GM21447 (cell line): Measurements from ENCODE around the gene TMEM168.
"Not testable (repeated sequence)": the region's sequence is repeated elsewhere in the genome, so short reads cannot be mapped to it uniquely, and the experiment has no call there.

ENCODE experiments used
- ATAC-seq: cut with Tn5 transposase; IDR thresholded peaks from one replicate; pipeline ENCODE4 v1.9.1; 2021; ENCODE audit not compliant: unreplicated experiment

Gene TMEM168

DNA sequence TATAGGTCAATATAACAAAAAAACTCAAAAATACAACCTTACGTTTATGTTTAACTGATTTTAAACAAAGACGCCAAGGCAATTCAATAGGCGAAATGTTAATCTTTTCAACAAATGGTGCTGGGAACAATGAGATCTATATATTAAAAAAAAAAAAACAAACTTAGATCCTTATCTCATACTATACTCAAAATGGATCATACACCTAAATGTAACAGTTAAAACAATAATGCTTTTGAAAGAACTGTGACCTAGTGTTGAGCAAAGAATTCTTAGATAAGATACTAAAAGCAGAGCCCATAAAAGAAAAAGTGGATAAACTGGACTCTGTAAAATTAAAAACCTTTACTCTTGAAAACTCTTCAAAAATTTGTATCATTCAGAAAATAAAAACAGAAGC lies 8.6 kb downstream of the TMEM168 start:
- no peak for ATAC-seq

DNA sequence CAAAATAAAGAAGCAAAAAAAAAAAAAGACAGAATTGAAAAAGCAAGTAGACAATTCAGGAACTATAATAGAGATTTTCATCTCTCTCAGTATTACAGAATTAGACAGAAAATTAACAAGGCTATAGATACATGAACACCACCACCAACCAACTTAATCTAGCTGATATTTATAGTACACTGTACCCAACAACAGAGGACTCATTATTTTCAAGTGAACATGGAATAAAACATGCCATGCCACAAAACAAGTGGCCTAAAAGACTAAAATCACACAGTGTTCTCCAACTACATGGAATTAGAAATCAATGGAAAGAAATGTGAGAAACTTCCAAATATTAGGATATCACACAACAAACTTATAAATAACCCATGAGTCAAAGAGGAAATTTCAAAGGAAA lies 9.1 kb downstream of the TMEM168 start:
- no peak for ATAC-seq

DNA sequence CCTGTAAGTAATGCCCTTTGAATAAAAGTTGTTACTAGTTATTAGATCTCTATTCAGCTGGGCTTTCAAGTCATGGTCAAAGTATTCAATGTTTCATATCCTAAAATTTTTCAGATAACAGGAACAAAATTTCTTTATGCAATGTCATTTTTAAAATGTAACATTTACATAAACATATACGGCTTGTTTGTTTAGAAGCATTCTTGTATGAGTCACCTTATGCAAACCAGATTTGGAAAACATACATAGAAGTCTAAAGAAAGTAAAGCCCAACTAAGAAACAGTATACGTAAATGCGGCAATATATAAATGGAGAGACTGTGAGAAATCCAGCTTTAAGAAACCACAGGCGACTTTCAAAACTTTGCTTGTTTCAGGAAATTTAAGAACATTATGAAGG lies 10.5 kb downstream of the TMEM168 start:
- no peak for ATAC-seq

DNA sequence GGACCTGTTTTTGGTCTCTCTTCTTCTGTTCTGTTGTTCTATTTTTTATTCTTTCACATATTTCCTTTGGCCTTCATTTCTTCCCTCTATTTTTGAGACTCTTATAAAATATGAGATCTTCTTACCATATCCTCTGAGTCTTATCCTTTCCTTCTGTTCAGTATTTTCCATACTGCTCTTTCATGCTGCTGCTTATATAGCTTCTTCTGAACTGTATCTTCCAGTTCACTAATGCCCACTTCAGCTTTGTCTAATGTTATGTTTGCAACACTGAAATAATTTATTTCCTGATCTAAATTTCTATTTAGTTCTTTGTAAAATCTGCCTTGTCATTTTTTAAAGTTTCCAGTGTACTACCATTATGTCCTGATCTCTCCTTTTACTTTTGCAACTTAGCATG lies 12.8 kb downstream of the TMEM168 start:
- ATAC-seq: no peak

DNA sequence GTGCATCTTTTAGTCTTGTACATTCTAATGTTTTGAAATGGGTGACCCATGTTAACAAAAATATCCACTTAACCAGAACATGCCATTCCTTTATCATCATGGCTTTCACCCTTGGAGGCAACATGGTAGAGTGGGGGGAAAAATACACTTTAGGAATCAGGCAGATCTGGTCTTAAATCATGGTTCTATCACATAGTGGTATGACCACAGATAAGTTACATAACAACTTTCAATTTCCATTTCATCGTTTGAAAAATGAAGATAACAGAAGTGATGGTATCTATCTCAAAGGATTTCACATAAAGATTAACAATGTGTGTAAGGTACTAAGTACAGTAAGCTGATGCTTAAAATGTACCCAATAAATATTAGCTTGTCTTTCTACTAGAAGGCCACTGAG lies 19.0 kb downstream of the TMEM168 start:
- no peak for ATAC-seq

DNA sequence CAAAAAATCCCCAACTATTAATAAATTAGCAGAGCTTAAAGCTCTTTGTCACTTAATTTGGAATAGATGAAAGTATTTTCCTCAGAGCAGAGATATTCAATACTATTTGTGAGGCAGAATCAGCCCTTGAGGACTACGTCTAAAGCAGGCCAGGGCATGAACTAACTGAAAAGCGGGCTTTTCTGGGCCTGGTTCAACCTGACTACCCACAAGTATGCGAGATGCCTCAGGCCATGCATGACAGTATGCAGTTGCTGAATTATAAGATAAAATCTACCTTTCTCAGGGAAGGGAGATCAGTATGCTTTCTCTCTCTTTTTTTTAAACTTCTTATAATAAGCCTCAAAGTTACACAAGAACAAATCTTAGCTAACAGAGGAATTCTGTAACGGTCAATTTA lies 20.1 kb downstream of the TMEM168 start:
- no peak for ATAC-seq

DNA sequence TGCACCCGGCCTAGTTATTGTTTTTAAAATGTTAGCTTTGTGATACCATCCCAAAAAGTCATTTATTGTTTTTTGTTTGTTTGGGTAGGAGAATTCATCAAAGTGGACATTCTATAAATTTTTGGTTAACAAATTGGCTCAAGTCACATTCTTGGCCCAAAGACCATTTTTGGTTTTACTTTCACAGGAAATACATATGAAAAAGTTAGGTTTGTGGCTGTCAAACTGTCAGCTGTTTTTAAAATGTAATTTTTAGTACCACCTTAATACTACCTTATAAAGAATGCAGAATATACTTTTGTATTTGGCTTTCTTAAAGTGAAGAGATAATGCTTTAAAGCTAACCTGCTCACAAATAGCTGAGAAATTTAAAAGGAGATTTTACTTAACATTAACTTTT lies 25.1 kb downstream of the TMEM168 start:
- peak; percentile 55 for ATAC-seq

DNA sequence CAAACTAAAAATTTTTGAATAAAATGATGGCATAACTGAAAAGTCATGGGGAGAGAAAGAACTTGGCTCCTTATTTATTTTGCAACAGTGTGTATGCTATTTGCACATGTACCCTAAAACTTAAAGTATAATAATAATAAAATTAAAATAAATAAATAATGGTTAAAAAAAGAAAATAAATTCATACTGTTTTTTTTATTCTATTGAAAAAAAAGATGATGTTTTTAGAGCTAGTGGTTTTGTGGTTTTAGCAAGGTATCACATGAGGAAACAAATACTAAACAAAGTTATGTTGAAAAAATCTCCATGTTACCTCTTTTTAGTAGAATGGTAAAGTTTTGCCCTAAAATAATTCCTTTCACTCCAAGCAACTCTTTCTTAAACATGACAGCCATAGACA lies 26.2 kb downstream of the TMEM168 start:
- no peak for ATAC-seq

DNA sequence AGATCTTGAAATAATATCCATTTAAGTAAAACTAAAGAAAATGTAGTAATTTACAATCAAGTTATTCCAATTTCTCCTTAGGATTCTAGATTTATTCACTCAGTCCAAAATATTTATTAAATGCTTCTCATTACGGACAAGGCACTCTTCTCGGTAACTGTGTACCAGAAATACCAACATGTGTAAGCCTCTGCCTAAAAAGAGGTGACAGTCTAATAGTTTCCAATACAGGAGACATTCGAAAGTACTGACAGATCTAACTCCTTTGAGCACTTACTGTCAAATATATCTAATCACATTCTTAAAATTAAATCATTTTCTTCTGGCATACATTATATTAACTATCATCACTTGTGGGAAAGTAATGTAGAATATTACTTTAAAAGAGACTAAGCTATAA lies 26.9 kb downstream of the TMEM168 start:
- no peak for ATAC-seq

DNA sequence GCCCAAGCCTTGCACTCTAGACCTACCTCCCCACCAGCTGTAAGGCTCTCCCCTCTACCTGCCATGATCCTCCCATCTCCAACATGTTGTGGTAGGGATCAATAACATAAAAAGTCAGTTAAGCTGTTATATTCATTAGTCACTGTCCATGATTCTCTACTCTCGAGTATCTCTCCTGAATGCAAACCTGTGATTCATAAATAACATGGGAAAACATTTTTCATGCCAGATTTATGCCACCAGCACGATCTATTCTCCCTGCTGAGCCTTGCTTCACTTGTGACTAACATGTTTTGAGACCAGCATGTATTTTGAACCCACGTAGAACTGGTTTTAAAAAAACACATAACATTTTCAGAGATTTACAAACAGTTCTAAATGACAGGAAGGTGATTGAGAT lies 30.3 kb downstream of the TMEM168 start:
- no peak for ATAC-seq

DNA sequence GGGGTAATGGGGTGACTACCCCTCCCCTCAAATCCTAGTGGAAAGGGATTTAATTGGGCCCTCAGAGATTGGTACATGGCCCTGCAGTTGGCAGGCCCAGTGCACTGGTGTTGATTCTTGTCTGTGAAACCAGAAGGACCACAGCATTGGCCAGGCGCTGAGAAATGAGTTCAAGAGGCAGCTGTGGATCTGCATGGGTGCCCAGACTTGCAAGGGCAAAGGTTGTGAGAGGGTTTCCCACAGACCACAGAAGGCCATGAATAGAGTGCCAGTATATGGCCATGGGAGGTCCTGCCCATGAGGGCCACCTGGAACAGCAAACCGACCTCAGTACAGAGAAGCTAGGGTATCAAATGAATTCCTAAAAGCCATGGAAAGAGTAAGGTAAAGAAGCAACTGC lies 32.9 kb downstream of the TMEM168 start:
- no peak for ATAC-seq

DNA sequence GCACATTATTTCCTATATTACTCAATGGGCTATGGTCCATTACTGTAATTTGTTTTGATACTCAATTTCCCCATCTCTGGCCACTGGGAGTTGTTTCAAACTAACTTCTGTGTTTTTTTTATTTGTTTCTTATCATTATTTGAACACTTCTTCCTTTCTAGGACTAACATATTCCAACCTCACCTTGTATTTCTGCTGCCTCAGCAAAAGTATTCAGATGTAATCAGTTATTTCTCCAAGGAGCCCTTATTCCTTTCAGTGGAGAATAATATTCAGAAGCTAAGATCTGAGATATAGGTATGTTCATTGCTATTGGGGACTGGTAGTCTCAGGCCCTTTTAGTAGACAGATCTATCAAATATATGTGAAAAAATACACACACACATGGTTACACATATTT lies 36.9 kb downstream of the TMEM168 start:
- no peak for ATAC-seq

DNA sequence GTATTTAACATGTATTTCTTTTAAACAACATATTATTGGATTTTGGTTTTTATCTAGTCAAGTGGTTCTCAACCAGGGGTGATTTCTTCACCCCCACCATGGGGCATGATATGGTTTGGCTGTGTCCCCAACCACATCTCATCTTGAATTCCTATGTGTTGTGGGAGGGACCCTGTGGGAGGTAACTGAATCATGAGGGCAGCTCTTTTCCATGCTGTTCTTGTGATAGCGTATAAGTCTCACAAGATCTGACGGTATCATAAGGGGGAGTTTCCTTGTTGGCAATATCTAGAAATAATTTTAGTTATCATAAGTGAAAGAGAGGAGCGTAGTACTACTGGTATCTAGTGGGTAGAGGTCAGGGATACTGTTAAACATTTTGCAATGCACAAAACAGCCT lies 37.6 kb downstream of the TMEM168 start:
- ATAC-seq: no peak

DNA sequence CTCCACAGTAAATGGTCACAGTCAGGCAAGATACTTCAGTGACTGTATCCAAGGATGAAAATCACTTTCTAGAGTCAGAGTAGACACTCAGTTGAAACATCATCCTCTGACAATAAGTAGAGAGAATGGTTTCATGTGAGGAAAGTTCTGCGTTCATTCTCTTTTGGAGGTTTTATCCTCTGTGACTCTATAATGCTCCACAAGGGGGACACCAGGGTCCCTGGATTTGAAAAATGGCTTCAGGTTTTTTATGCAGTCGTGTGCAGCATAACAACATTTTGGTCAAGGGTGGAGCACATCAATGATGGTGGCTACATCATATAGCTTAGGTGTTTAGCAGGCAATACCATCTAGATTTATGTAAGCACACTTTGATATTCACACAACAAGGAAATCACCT lies 40.4 kb downstream of the TMEM168 start:
- no peak for ATAC-seq

DNA sequence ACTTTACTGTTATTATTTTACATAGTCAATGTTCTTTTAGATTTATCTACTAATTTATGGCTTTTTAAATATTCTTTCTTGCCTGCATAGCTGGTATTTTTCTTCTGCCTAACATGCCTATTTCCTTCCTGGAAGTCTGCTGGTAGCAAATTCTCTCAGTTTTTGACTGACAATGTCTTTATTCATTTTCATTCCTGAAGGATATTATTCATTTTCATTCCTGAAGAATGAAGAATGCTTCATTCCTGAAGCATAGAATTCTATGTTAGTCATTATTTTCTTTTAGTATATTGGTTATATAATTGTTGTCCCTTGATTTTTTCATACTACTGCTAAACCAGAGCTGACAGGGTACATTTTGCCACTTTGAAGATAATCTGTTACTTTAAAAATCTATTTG lies 41.8 kb downstream of the TMEM168 start:
- no peak for ATAC-seq

DNA sequence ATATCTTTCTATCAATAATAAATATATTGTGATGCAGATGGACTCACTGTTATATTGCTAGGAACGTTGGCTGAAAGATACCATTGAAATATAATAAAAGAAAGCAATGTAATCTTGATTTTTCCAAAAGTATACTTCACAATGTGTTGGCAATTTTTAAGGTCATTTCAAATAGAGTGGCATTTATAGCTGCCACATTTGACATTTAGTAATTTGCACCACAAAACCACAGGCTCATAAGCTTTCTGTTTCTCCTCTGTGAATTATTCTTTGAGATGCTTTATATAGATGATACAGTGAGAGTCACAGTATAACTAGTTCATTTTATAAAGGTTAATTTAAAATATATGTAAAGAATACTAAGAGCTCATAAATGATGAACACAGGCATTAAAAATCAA lies 44.6 kb downstream of the TMEM168 start:
- no peak for ATAC-seq

DNA sequence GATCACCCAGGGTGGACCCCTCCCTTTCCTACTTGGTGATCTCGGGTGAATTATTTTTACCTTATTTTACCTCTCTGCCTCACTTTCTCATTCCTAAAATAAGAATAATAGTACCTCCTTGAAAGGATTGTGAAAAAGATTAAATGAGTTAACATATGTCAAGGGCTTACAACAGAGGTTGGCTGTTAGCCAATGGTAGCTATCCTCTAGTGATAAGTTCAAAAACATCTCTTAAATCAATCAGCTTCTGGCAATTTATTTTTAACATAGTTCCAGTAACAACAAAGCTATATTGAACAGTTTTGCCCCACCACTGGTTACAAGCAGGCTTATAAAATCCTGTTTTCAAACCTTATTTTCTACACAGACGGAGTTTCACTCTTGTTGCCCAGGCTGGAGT lies 45.4 kb downstream of the TMEM168 start:
- ATAC-seq: no peak

DNA sequence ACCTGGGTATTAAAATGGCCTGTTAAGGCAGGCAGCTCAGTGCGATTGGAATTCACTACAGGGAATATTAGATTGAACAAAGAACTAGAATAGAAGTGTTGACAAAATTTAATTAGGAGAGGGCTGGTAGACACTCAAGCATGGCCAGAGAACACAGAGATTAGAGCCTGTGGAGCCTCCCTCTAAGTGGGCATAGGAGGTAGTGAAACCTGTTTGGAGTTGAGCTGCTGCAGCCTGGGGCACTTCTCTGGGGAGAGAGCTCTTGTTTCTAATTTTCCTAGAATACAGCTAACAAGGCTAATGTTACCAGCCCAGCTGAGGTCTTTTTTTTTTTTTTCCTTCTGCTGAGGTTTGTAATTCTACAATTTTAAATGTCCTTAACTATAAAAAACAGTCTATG lies 46.4 kb downstream of the TMEM168 start:
- no peak for ATAC-seq

DNA sequence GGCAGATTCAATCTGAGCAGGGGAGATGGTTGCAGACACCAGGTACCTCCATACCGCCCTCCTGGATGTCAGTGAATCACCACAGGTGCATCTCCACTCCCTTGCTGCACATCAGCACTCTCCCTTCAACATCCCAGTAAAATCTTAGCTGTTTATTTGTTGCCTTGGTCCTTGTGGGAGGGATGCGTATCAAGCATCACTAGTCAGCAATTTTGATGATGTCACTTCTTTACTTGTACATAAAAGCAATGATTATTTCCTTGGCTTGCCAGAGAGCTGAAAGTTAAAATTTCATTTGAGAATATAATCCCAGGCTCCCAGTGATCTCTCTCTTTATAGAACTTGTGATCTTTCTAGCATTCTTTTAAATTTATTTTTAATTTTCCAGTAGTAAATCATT lies 49.5 kb downstream of the TMEM168 start:
- no peak for ATAC-seq

DNA sequence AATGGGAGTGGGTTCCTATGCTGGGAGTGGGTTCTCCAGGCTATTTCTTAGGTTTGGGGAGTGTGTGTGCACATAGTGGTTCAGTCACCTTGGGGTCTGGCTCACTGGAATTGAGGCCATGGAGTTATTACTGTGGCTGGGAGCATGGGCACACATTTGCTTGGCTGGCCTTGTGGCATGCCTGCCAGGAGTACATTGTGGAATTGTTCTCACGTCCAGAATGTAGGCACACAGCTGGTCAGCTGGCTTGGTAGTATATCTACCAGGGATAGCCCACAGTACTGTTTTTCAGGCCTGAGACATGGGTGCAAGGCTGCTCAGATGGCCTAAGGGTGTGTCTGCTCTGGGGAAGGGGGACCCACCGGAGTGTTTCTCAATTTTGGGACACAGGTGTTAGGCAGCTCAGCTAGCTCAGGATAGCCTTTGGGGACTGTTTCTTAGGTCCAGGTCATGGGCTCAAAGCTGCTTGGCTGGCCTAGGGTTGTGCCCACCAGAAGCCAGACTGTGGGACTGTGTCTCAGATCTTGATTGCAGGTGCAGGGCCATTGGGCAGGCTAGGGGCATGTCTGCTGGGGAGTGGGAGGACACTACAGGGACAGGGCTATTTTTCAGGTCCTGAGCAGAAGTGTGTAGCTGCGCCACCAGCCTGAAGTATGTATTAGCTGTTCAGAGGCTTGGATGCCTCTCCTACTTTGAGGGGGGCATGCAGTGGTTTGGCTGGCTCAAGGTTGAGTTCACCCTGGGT lies 50.6 kb downstream of the TMEM168 start:
- no peak for ATAC-seq

DNA sequence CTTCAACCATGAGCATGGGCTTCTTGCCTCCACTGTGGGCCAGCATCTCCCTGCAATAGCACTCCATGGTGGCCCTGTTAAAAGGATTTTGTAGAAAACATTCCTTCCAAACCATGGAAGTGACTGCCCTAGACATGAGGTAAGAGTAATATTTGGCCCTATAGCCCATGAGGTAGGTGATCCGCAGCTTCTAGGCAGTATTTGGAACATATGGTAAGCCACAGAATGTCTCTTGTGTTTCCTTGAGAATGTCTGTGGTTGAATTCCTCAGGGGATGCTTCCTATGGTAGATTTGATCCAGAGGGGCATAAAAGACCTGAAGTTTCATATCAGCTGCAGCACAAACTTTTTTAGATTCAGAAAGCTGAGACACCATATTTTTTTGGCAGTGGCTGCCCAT lies 54.9 kb downstream of the TMEM168 start:
- no peak for ATAC-seq

DNA sequence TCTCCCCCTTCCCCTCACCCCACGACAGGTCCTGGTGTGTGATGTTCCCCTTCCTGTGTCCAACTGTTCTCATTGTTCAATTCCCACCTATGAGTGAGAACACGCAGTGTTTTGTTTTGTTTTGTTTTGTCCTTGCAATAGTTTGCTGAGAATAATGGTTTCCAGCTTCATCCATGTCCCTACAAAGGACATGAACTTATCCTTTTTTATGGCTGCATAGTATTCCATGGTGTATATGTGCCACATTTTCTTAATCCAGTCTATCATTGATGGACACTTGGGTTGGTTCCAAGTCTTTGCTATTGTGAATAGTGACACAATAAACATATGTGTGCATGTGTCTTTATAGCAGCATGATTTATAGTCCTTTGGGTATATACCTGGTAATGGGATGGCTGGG lies 58.9 kb downstream of the TMEM168 start:
- not testable (repeated sequence) for ATAC-seq

DNA sequence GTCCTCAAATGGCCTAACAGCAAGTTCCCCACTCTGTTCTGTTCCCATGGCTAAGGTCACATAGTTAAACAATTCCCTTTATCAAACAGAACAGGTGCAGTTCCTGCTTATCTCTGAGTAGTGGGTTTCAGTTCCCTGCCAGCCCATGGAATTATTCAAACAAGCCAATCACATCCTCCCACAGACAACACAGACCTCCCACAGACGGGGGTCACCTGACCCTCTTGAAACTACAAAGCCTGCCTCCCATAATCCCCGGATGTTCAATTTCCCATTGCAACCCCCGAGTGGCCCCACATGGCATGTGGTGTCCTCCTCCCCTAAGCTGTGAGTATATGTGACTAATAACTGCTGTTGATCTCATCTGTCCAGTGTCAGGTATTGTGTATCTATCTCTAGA lies 64.1 kb downstream of the TMEM168 start:
- ATAC-seq: no peak

DNA sequence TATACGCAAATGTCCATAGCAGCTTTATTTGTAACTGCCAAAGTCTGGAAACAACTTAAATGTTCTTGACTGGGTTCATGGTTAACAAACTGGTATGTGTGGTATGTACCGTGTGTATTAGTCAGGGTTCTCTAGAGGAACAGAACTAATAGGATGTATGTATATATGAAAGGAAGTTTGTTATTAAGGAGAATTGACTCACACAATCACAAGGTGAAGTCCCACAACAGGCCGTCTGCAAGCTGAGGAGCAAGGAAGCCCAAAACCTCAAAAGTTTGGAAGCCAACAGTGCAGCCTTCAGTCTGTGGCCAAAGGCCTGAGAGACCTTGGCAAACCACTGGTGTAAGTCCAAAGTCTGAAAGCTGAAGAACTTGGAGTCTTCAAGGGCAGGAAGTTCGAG lies 66.8 kb downstream of the TMEM168 start:
- ATAC-seq: no peak
